HG03175 (cell line): ENCODE measurements around the gene CRBN.

Source experiments
- ATAC-seq: cut with Tn5 transposase; IDR thresholded peaks from one replicate; pipeline ENCODE4 v1.9.1; 2021; ENCODE audit warnings: mild to moderate bottlenecking, moderate library complexity; ENCODE audit not compliant: unreplicated experiment

The CRBN gene

GRCh38 chr3:3177861-3178497 lies 1.5 kb downstream of the CRBN start:
- ATAC-seq = no peak

- ATAC-seq = no peak
Measured at GRCh38 chr3:3172627-3173026, 6.9 kb downstream of the CRBN start.

- ATAC-seq = peak; percentile 49
Measured at GRCh38 chr3:3170998-3171397, 8.5 kb downstream of the CRBN start.

- no peak for ATAC-seq
Measured at GRCh38 chr3:3165650-3166049, 13.8 kb downstream of the CRBN start.

- ATAC-seq = no peak
Measured at GRCh38 chr3:3165241-3165640, 14.2 kb downstream of the CRBN start.

- ATAC-seq = no peak
Measured at GRCh38 chr3:3160826-3161225, 18.7 kb downstream of the CRBN start.

GRCh38 chr3:3157484-3157883 lies 22.0 kb downstream of the CRBN start:
- no peak for ATAC-seq

- ATAC-seq = no peak
Measured at GRCh38 chr3:3154879-3155610, 24.4 kb downstream of the CRBN start.

GRCh38 chr3:3151513-3151912 lies 28.0 kb downstream of the CRBN start:
- no peak for ATAC-seq

GRCh38 chr3:3149560-3149959 lies 29.9 kb downstream of the CRBN start:
- no peak for ATAC-seq

GRCh38 chr3:3145831-3146230 lies 33.7 kb downstream of the CRBN start:
- no peak for ATAC-seq

GRCh38 chr3:3141939-3142338 lies 37.6 kb downstream of the CRBN start:
- ATAC-seq = no peak

GRCh38 chr3:3137526-3137925 lies 42.0 kb downstream of the CRBN start:
- no peak for ATAC-seq

GRCh38 chr3:3134750-3135448 lies 44.6 kb downstream of the CRBN start:
- ATAC-seq = no peak

- no peak for ATAC-seq
Measured at GRCh38 chr3:3133500-3133899, 46.0 kb downstream of the CRBN start.

GRCh38 chr3:3129579-3129978 lies 49.9 kb downstream of the CRBN start:
- ATAC-seq = no peak

- peak; percentile 24 for ATAC-seq
Measured at GRCh38 chr3:3127432-3128010, 52.0 kb downstream of the CRBN start.

- peak; percentile 96 for ATAC-seq
Measured at GRCh38 chr3:3126477-3127431, 52.7 kb downstream of the CRBN start, which contains the start of gene TRNT1. TRNT1 (plus strand) TSS chr3:3126940; CDS start chr3:3129041, 2,101 bp downstream.

GRCh38 chr3:3125977-3126376 lies 53.5 kb downstream of the CRBN start:
- ATAC-seq = no peak

GRCh38 chr3:3119393-3119851 lies 60.1 kb downstream of the CRBN start:
- no peak for ATAC-seq
